ENCODE results near the gene HLCS.

HLCS gene

GRCh38 chr21:36946949-36947356 is 19.5 kb downstream of the HLCS start:
- H3K4me3 Mint-ChIP-seq, result no peak overlapping the region
- H3K4me1 Mint-ChIP-seq, result peaks cover 6% of the 10 kb centered on the region
- H3K9me3 Mint-ChIP-seq, result no peaks in the 10 kb centered on the region
- ATAC-seq, result no peak
- no peak overlapping the region for H3K27ac Mint-ChIP-seq
- H3K36me3 Mint-ChIP-seq, result peaks cover 67% of the 10 kb centered on the region
- H3K27me3 Mint-ChIP-seq, result no peaks in the 10 kb centered on the region

- Mint-ChIP-seq H3K36me3 (peaks cover 62% of the 10 kb centered on the region), H3K9me3 (no peaks in the 10 kb centered on the region), H3K27me3 (no peaks in the 10 kb centered on the region), H3K4me1 (peaks cover 6% of the 10 kb centered on the region), H3K27ac (no peak overlapping the region), H3K4me3 (no peak overlapping the region)
- no peak for ATAC-seq
These were observed 20.9 kb downstream of the HLCS start for GRCh38 chr21:36945496-36946138.

- no peak for ATAC-seq
- no peaks in the 10 kb centered on the region for H3K4me1 Mint-ChIP-seq
- no peak overlapping the region for H3K27ac Mint-ChIP-seq
- H3K27me3 Mint-ChIP-seq, result no peaks in the 10 kb centered on the region
- no peak overlapping the region for H3K4me3 Mint-ChIP-seq
- peaks cover 38% of the 10 kb centered on the region for H3K36me3 Mint-ChIP-seq
- no peaks in the 10 kb centered on the region for H3K9me3 Mint-ChIP-seq
These were observed 29.9 kb downstream of the HLCS start for GRCh38 chr21:36936361-36937135.

- Mint-ChIP-seq H3K27ac (no peak overlapping the region), H3K4me1 (no peaks in the 10 kb centered on the region), H3K36me3 (peaks cover 36% of the 10 kb centered on the region), H3K9me3 (no peaks in the 10 kb centered on the region), H3K4me3 (no peak overlapping the region), H3K27me3 (no peaks in the 10 kb centered on the region)
- ATAC-seq, result no peak
These were observed 31.5 kb downstream of the HLCS start for GRCh38 chr21:36934864-36935420.

GRCh38 chr21:36932161-36932816 is 34.2 kb downstream of the HLCS start:
- H3K4me3 Mint-ChIP-seq, result no peak overlapping the region

GRCh38 chr21:36929622-36930021 is 36.8 kb downstream of the HLCS start:
- H3K27ac Mint-ChIP-seq, result no peak overlapping the region
- no peak overlapping the region for H3K4me3 Mint-ChIP-seq
- peaks cover 24% of the 10 kb centered on the region for H3K36me3 Mint-ChIP-seq
- H3K4me1 Mint-ChIP-seq, result no peaks in the 10 kb centered on the region
- H3K27me3 Mint-ChIP-seq, result no peaks in the 10 kb centered on the region
- no peaks in the 10 kb centered on the region for H3K9me3 Mint-ChIP-seq
- ATAC-seq, result no peak

More at GRCh38 chr21:36932161-36932816, 34.2 kb downstream of the HLCS start:
- Mint-ChIP-seq H3K27me3 (no peaks in the 10 kb centered on the region), H3K4me1 (no peaks in the 10 kb centered on the region), H3K27ac (no peak overlapping the region), H3K36me3 (peaks cover 35% of the 10 kb centered on the region), H3K9me3 (no peaks in the 10 kb centered on the region)
- ATAC-seq, result no peak

GRCh38 chr21:36928960-36929359 is 37.5 kb downstream of the HLCS start:
- H3K4me1 Mint-ChIP-seq, result no peaks in the 10 kb centered on the region
- ATAC-seq, result no peak
- H3K36me3 Mint-ChIP-seq, result peaks cover 24% of the 10 kb centered on the region
- no peaks in the 10 kb centered on the region for H3K9me3 Mint-ChIP-seq
- H3K27me3 Mint-ChIP-seq, result no peaks in the 10 kb centered on the region
- H3K27ac Mint-ChIP-seq, result no peak overlapping the region
- no peak overlapping the region for H3K4me3 Mint-ChIP-seq

- no peaks in the 10 kb centered on the region for H3K27me3 Mint-ChIP-seq
- H3K9me3 Mint-ChIP-seq, result no peaks in the 10 kb centered on the region
- H3K4me3 Mint-ChIP-seq, result no peak overlapping the region
- no peak overlapping the region for H3K27ac Mint-ChIP-seq
- no peaks in the 10 kb centered on the region for H3K4me1 Mint-ChIP-seq
- H3K36me3 Mint-ChIP-seq, result peaks cover 26% of the 10 kb centered on the region
- ATAC-seq, result no peak
These were observed 38.8 kb downstream of the HLCS start for GRCh38 chr21:36927719-36928117.

GRCh38 chr21:36926989-36927718 is 39.3 kb downstream of the HLCS start:
- H3K27me3 Mint-ChIP-seq, result no peaks in the 10 kb centered on the region

GRCh38 chr21:36923270-36923669 is 43.2 kb downstream of the HLCS start:
- Mint-ChIP-seq H3K27ac (no peak overlapping the region), H3K9me3 (no peaks in the 10 kb centered on the region), H3K4me3 (no peak overlapping the region), H3K27me3 (no peaks in the 10 kb centered on the region), H3K4me1 (no peaks in the 10 kb centered on the region), H3K36me3 (peaks cover 26% of the 10 kb centered on the region)
- no peak for ATAC-seq

More at GRCh38 chr21:36926989-36927718, 39.3 kb downstream of the HLCS start:
- Mint-ChIP-seq H3K9me3 (no peaks in the 10 kb centered on the region), H3K27ac (no peak overlapping the region), H3K4me3 (no peak overlapping the region), H3K36me3 (peaks cover 28% of the 10 kb centered on the region), H3K4me1 (no peaks in the 10 kb centered on the region)
- no peak for ATAC-seq

- no peaks in the 10 kb centered on the region for H3K27me3 Mint-ChIP-seq
- no peaks in the 10 kb centered on the region for H3K9me3 Mint-ChIP-seq
- no peak overlapping the region for H3K4me3 Mint-ChIP-seq
These were observed 43.6 kb downstream of the HLCS start for GRCh38 chr21:36922861-36923260.

GRCh38 chr21:36918291-36918690 is 48.2 kb downstream of the HLCS start:
- Mint-ChIP-seq H3K36me3 (peaks cover 19% of the 10 kb centered on the region), H3K9me3 (no peaks in the 10 kb centered on the region), H3K4me1 (peaks cover 7% of the 10 kb centered on the region), H3K27me3 (no peaks in the 10 kb centered on the region), H3K27ac (no peak overlapping the region), H3K4me3 (no peak overlapping the region)
- no peak for ATAC-seq

More at GRCh38 chr21:36922861-36923260, 43.6 kb downstream of the HLCS start:
- Mint-ChIP-seq H3K27ac (no peak overlapping the region), H3K4me1 (no peaks in the 10 kb centered on the region), H3K36me3 (peaks cover 26% of the 10 kb centered on the region)
- ATAC-seq, result no peak

- ATAC-seq, result no peak
- no peak overlapping the region for H3K4me3 Mint-ChIP-seq
- H3K27ac Mint-ChIP-seq, result no peak overlapping the region
- peaks cover 12% of the 10 kb centered on the region for H3K36me3 Mint-ChIP-seq
- H3K27me3 Mint-ChIP-seq, result no peaks in the 10 kb centered on the region
- H3K9me3 Mint-ChIP-seq, result no peaks in the 10 kb centered on the region
- H3K4me1 Mint-ChIP-seq, result peaks cover 7% of the 10 kb centered on the region
These were observed 48.9 kb downstream of the HLCS start for GRCh38 chr21:36917471-36918158.

GRCh38 chr21:36916718-36917117 is 49.8 kb downstream of the HLCS start:
- Mint-ChIP-seq H3K9me3 (no peaks in the 10 kb centered on the region), H3K27me3 (no peaks in the 10 kb centered on the region), H3K4me1 (peaks cover 7% of the 10 kb centered on the region), H3K27ac (no peak overlapping the region), H3K4me3 (no peak overlapping the region), H3K36me3 (peaks cover 11% of the 10 kb centered on the region)
- ATAC-seq, result no peak

Data from stimulated activated memory B cell treated with anti-CD40 and anti-IgM and Interleukin-4, amounts not matched to agents 10 μg/mL and 1 μg/mL and 100 μg/mL, for 72 hours (primary cell).